Neural crest cell (in vitro differentiated cells): ENCODE data around the gene OR9Q1. TPM values are rescaled to one million over a fixed set of nuclear protein-coding genes. Genes with fewer than 3 reads are reported as not detected.

Experiments used
- DNase-seq: peaks from one replicate; pipeline ENCODE4 v3.0.0; 2021; ENCODE audit warnings: low read depth, mixed read lengths, low spot score
- H3K27ac Mint-ChIP-seq: one replicate; pipeline ENCODE4 v1.8.0; 2021; ENCODE audit warnings: mild to moderate bottlenecking, mixed read lengths; ENCODE audit not compliant: unreplicated experiment
- H3K27me3 Mint-ChIP-seq: 2 replicates; pipeline ENCODE4 v1.8.0; 2021; ENCODE audit warnings: low read depth, mild to moderate bottlenecking, mixed read lengths
- H3K36me3 Mint-ChIP-seq: 2 replicates; pipeline ENCODE4 v1.8.0; 2021; ENCODE audit warnings: low read depth, mild to moderate bottlenecking, mixed read lengths
- H3K4me1 Mint-ChIP-seq: 2 replicates; pipeline ENCODE4 v1.8.0; 2021; ENCODE audit warnings: mixed read lengths
- H3K4me3 Mint-ChIP-seq: one replicate; pipeline ENCODE4 v1.8.0; 2021; ENCODE audit warnings: mild to moderate bottlenecking, mixed read lengths
- H3K9me3 Mint-ChIP-seq: 2 replicates; pipeline ENCODE4 v1.8.0; 2021; ENCODE audit warnings: mixed read lengths
- total RNA-seq: library from RNA; stranded (reverse); gene quantifications from 2 replicates; pipeline ENCODE4 v1.2.1, GENCODE V29; 2021
- TF ChIP-seq, protein P1 (sequence below): fragments of 200-600 bp; sonication (generic); conservative IDR thresholded peaks from 2 replicates; pipeline ENCODE4 v1.5.0; 2021; ENCODE audit warnings: antibody characterized with exemption, mild to moderate bottlenecking

OR9Q1 gene
- total RNA-seq, 1 donor from 2014 or later, result not detected

DNA sequence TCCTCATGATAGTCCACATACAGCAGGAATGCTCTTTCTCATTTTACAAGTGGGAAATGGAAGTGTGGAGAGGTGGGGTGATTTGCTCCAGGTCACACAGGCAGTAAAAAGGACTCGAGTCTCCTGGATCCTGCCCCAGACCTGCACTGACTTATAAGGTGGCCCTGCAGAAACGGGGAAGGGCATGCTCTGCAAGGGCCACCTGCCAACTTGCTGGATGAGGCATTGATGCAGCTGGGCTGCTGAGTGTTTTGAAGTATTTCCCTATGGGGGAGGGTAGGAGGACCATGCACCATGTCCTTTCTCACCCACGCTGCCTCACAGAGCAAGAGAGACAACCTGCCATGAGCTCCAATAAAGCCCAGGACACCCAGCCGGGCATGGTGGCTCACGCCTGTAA lies 44.0 kb downstream of the OR9Q1 start:
- Mint-ChIP-seq H3K36me3 (no peaks in the 10 kb centered on the region), H3K27me3 (no peaks in the 10 kb centered on the region), H3K27ac (no peak overlapping the region), H3K4me1 (no peaks in the 10 kb centered on the region), H3K4me3 (no peak overlapping the region), H3K9me3 (peaks cover 2% of the 10 kb centered on the region)
- DNase-seq, result no peak
- TF ChIP-seq, protein P1, sequence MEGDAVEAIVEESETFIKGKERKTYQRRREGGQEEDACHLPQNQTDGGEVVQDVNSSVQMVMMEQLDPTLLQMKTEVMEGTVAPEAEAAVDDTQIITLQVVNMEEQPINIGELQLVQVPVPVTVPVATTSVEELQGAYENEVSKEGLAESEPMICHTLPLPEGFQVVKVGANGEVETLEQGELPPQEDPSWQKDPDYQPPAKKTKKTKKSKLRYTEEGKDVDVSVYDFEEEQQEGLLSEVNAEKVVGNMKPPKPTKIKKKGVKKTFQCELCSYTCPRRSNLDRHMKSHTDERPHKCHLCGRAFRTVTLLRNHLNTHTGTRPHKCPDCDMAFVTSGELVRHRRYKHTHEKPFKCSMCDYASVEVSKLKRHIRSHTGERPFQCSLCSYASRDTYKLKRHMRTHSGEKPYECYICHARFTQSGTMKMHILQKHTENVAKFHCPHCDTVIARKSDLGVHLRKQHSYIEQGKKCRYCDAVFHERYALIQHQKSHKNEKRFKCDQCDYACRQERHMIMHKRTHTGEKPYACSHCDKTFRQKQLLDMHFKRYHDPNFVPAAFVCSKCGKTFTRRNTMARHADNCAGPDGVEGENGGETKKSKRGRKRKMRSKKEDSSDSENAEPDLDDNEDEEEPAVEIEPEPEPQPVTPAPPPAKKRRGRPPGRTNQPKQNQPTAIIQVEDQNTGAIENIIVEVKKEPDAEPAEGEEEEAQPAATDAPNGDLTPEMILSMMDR, result no peak

DNA sequence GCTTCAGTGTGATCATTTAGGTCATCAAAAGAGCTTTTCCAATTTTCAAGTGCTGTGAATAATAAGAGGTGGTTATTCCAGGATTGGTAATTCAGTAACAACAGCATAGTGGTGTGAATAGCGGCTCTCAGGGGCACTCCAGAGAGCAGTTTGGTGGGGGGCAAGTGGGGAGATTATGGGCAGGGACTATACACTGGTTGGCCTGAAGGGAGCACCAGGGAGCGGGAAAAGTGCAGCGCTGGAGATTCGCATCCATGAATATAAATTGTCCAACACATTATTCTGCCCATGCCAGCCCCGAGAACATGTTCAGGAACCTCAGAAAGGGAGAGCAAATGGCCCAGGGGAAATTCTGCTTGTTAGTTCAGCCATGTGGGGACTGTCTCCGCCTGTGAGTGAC lies 45.0 kb downstream of the OR9Q1 start:
- no peak overlapping the region for H3K27ac Mint-ChIP-seq
- peaks cover under 1% of the 10 kb centered on the region for H3K27me3 Mint-ChIP-seq
- H3K36me3 Mint-ChIP-seq, result no peaks in the 10 kb centered on the region
- H3K4me1 Mint-ChIP-seq, result no peaks in the 10 kb centered on the region
- no peak for DNase-seq
- TF ChIP-seq, protein P1, result no peak
- peaks cover 3% of the 10 kb centered on the region for H3K9me3 Mint-ChIP-seq
- no peak overlapping the region for H3K4me3 Mint-ChIP-seq

DNA sequence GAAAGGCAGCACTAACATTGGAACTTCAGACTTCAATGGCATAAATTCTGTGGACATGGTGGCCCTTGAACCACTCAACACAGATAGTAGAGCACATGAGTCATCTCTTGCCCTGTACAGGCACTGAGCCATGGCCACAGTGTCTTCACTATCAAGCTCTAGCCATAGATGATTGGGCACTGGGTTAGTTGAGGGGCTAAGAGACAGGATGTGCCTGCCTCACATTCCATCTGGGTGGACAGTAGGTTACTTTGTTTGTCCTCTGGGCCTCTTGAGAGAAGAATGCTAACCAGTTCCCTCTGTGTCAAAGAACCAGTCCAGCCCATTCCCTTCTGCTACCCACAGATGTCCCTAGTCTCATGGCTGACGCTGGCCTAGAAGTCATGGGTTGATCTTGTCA lies 46.9 kb downstream of the OR9Q1 start:
- TF ChIP-seq, protein P1, result no peak
- Mint-ChIP-seq H3K4me3 (no peak overlapping the region), H3K27me3 (peaks cover 6% of the 10 kb centered on the region), H3K36me3 (no peaks in the 10 kb centered on the region), H3K27ac (no peak overlapping the region), H3K4me1 (no peaks in the 10 kb centered on the region), H3K9me3 (peaks cover 8% of the 10 kb centered on the region)
- DNase-seq, result no peak

DNA sequence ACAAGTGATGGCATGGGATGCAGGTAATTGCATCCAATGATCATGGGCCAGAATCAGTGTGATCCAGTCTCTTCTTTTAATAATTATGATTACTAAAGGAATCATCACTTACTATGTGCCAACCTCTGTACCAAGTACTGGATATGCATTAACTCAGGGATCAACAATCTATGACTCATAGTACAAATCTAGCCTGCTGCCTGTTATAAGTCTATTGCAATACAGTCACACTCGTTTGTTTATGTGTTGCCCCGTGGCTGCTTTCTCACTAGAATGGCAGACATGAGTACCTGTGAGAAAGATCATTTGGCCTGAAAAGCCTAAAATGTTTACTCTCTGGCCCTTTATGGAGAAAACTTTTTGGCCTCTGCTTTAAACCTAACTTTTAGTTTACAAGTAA lies 52.1 kb downstream of the OR9Q1 start:
- TF ChIP-seq, protein P1, result no peak
- no peak for DNase-seq
- Mint-ChIP-seq H3K9me3 (peaks cover 6% of the 10 kb centered on the region), H3K4me3 (no peak overlapping the region), H3K4me1 (no peaks in the 10 kb centered on the region), H3K36me3 (no peaks in the 10 kb centered on the region), H3K27me3 (peaks cover 18% of the 10 kb centered on the region), H3K27ac (no peak overlapping the region)

DNA sequence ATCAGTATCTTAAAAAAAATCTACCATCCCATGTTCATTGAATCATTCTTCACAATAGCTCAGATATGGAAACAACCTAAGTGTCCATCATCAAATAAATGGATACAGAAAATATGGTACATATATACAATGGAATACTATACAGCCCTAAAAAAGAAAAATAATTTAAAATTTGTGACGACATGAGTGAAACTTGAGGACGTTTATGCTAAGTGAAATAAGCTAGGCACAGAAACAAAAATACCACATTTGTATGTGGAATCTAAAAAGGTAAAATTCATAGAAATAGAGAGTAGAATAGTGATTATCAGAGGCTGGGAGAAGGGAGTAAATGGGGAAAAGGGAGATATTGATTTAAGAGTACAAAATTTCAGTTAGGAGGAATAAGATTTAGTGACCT lies 62.8 kb downstream of the OR9Q1 start:
- no peak for DNase-seq
- Mint-ChIP-seq H3K36me3 (no peaks in the 10 kb centered on the region), H3K27ac (no peak overlapping the region), H3K9me3 (no peaks in the 10 kb centered on the region), H3K4me3 (no peak overlapping the region), H3K27me3 (peaks cover 24% of the 10 kb centered on the region), H3K4me1 (no peaks in the 10 kb centered on the region)
- TF ChIP-seq, protein P1, result no peak

DNA sequence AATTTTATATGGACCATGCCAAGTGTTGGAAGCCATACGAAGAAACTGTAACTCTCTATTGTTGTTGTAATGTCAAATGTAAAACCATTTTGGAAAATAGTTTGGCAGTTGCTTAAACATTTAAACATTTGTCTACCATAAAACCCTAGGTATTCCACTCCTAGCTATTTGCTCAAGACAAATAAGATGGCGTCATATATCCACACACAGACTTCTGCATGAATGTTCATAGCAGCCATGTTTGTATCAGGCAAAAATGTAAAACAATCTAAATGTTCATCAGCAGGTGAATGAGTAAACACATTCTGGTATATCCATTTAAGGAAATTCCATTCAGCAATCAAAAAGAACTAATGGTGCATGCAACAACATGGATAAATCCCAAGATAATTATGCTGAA lies 73.8 kb downstream of the OR9Q1 start:
- H3K27ac Mint-ChIP-seq, result no peak overlapping the region
- H3K27me3 Mint-ChIP-seq, result peaks cover 16% of the 10 kb centered on the region
- H3K4me3 Mint-ChIP-seq, result no peak overlapping the region
- DNase-seq, result no peak
- no peaks in the 10 kb centered on the region for H3K4me1 Mint-ChIP-seq
- TF ChIP-seq, protein P1, result no peak
- peaks cover 3% of the 10 kb centered on the region for H3K9me3 Mint-ChIP-seq
- H3K36me3 Mint-ChIP-seq, result no peaks in the 10 kb centered on the region
